GM12892 (cell line): ENCODE results near the gene SLC38A9.

Experiments used
- POLR2A ChIP-seq: IDR thresholded peaks from 2 replicates; pipeline ENCODE4 v1.6.1; 2011; ENCODE audit warnings: low read depth, low read length, control low read depth
- POLR2AphosphoS5 ChIP-seq: IDR thresholded peaks from 2 replicates; pipeline ENCODE4 v1.6.1; 2011; ENCODE audit warnings: low read depth, low read length, control low read depth

GRCh38 chr5:55700745-55701144 is 11.4 kb downstream of the SLC38A9 start:
- no peak for TF ChIP-seq POLR2A
- TF ChIP-seq POLR2AphosphoS5 = no peak
